ENCODE measurements around the gene CPNE1. TPM values are rescaled to one million over a fixed set of nuclear protein-coding genes. Genes with fewer than 3 reads are reported as not detected.

The CPNE1 gene
- total RNA-seq, 1 experiment from 2014 or later, result 333 TPM

DNA sequence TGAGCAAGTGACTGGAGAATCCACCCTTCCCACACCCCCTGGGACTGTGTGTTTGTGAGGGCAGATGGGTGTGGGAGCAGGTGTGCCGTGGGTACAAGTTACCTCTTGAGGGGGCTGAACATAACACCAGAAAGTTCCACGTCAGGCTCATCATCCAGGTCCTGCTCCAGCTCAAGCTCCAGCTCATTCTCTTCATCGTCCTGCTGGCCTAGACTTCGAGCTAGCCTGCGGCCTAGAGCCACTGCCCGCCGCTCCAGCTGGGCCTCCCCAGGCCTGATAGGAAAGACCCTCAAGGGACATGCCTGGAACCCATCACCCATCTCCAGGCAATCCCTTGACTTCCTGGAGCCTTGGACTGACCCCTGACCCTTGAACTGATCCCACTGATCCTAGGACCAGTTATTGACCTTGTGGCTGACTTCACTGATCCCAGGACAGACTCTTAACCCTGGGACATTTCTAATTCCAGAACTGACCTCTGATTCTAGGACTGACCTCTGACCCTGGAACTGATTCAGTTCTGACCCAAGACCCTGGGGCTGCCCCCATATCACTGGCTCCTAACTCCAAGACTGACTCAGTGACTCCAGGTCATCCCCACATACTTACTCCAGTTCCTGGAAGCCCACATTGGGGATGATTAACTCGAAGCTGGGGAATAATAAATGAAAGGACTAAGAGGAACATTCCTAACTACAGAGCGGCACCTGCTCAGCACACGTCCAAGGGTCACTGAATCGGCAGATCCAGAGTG is 60.8 kb downstream of the CPNE1 start:
- Histone ChIP-seq H3K4me2 (ENCODE audit: low read length) (no peak overlapping the region), H3K4me3 (replicated peaks in 1 of 2; ENCODE audit: low read depth in 1 of 2, low read length in 2 of 2) (no peak overlapping the region), H2AFZ (ENCODE audit: low read depth, low read length, poor library complexity, severe bottlenecking) (no peak overlapping the region), H3K27me3 (ENCODE audit: insufficient read depth, low read length) (no peaks in the 10 kb centered on the region), H3K36me3 (ENCODE audit: control insufficient read depth in 1 of 2, insufficient read depth in 2 of 2, low read length in 2 of 2) (no peaks in the 10 kb centered on the region), H3K9me3 (ENCODE audit: control insufficient read depth in 1 of 2, insufficient read depth in 1 of 2, low read depth in 1 of 2, low read length in 2 of 2) (no peaks in the 10 kb centered on the region), H3K79me2 (ENCODE audit: insufficient read depth, low read length) (no peaks in the 10 kb centered on the region), H3K4me1 (ENCODE audit: control insufficient read depth in 1 of 2, insufficient read depth in 2 of 2, low read length in 2 of 2) (peaks cover 22 to 29% of the 10 kb centered on the region in 2 experiments), H3K27ac (ENCODE audit: low read depth, low read length) (no peak overlapping the region), H3K9me2 (ENCODE audit: insufficient read depth) (no peaks in the 10 kb centered on the region), H4K20me1 (ENCODE audit: insufficient read depth) (no peaks in the 10 kb centered on the region), H3K9ac (ENCODE audit: low read length) (no peak overlapping the region)
- TF ChIP-seq TCF7L2 (IDR thresholded peaks at IDR 0.05; ENCODE audit: borderline replicate concordance, extremely low read depth, insufficient read depth, insufficient read length) (no peak), SIN3A (IDR thresholded peaks at IDR 0.05; ENCODE audit: low read depth) (no peak), CBX3 (IDR thresholded peaks at IDR 0.05; ENCODE audit: low read depth) (no peak), FOSL1 (IDR thresholded peaks at IDR 0.05; ENCODE audit: low read depth) (no peak), SRF (IDR thresholded peaks at IDR 0.05; ENCODE audit: low read depth) (no peak)
- TF ChIP-seq, protein P1, sequence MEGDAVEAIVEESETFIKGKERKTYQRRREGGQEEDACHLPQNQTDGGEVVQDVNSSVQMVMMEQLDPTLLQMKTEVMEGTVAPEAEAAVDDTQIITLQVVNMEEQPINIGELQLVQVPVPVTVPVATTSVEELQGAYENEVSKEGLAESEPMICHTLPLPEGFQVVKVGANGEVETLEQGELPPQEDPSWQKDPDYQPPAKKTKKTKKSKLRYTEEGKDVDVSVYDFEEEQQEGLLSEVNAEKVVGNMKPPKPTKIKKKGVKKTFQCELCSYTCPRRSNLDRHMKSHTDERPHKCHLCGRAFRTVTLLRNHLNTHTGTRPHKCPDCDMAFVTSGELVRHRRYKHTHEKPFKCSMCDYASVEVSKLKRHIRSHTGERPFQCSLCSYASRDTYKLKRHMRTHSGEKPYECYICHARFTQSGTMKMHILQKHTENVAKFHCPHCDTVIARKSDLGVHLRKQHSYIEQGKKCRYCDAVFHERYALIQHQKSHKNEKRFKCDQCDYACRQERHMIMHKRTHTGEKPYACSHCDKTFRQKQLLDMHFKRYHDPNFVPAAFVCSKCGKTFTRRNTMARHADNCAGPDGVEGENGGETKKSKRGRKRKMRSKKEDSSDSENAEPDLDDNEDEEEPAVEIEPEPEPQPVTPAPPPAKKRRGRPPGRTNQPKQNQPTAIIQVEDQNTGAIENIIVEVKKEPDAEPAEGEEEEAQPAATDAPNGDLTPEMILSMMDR (IDR thresholded peaks at IDR 0.05 in 2 of 3, conservative IDR thresholded peaks at IDR 0.05 in 1 of 3; ENCODE audit: borderline replicate concordance in 1 of 3, insufficient read depth in 1 of 3, low read depth in 2 of 3, low read length in 2 of 3), result no peak
- ChIA-PET RAD21 (ENCODE audit: low non-redundant PET in 1 of 2, low total read pairs in 2 of 2, uncharacterized antibody in 2 of 2, unreplicated experiment in 2 of 2) (no interaction called here), POLR2A (interaction anchor here (0.6 to 1.5 kb wide), 3 partner anchors 12 to 15 kb away, joined by 3 to 4 read pairs (median 3); partner anchors contain the start of gene SPAG4), CTCF (interaction anchor here (1.0 to 2.1 kb wide), 4 partner anchors 9 to 344 kb away, joined by 3 to 10 read pairs (median 4); no protein-coding TSS in a partner anchor)
- no TSS peak for BruUV-seq (replicated peaks)
- DNase-seq (ENCODE audit: low read depth, low spot score), result no peak
- intact Hi-C loops (cut with micrococcal nuclease), result loop anchor here (2.0 kb wide), 1 partner anchor 93 kb away; no protein-coding TSS in a partner anchor
- ATAC-seq, result no peak

Data from HCT116 (cell line).